Colonic mucosa (tissue), 4 donors: ENCODE measurements around the gene SPRTN. TPM values are rescaled to one million over a fixed set of nuclear protein-coding genes. Genes with fewer than 3 reads are reported as not detected.

Source experiments
- DNase-seq: peaks from one replicate; pipeline ENCODE4 v3.0.0-alpha.2; 2020
- H3K27ac ChIP-seq: fragments of 200-600 bp; one replicate; pipeline ENCODE4 v1.8.0; 2021
- H3K27me3 ChIP-seq: fragments of 200-600 bp; one replicate; pipeline ENCODE4 v1.8.0; 2021
- H3K36me3 ChIP-seq: fragments of 200-600 bp; one replicate; pipeline ENCODE4 v1.8.0; 2021
- H3K4me1 ChIP-seq: fragments of 200-600 bp; one replicate; pipeline ENCODE4 v1.8.0; 2021; ENCODE audit warnings: mild to moderate bottlenecking
- H3K4me3 ChIP-seq: fragments of 200-600 bp; one replicate; pipeline ENCODE4 v1.8.0; 2021
- H3K9ac ChIP-seq, 2 donors: one replicate each; pipeline ENCODE4 v1.7.0; 2013; ENCODE audit warnings: control low read depth in 2 of 2, low read depth in 2 of 2, low read length in 2 of 2
- H3K9me3 ChIP-seq: fragments of 200-600 bp; one replicate; pipeline ENCODE4 v1.8.0; 2021
- CTCF ChIP-seq: fragments of 200-600 bp; IDR thresholded peaks from one replicate; pipeline ENCODE4 v1.8.0; 2022; ENCODE audit warnings: antibody characterized with exemption, mild to moderate bottlenecking
- intact Hi-C: fragments of 100-400 bp; cut with DNase I; formaldehyde crosslinking; loops from one replicate; pipeline ENCODE4 v1.14.1; 2022
- total RNA-seq, 2 donors: library from RNA; stranded (reverse); fragmentation: NEBNext Ultra II Directional in 1 of 2; extraction: Animal tissue kit (Norgen Biotek cat#: 25700) in 1 of 2; gene quantifications; one replicate each; pipeline ENCODE4 v1.2.1, GENCODE V29; 2021
- donor health status: healthy.
- donor health status: DM: no; HTN: no; CAD: no.
- donor health status: DM: no; HTN: no; CAD: no.

SPRTN gene
- total RNA-seq, 2 donors from 2014 or later: 8.5 to 12.3 TPM

DNA sequence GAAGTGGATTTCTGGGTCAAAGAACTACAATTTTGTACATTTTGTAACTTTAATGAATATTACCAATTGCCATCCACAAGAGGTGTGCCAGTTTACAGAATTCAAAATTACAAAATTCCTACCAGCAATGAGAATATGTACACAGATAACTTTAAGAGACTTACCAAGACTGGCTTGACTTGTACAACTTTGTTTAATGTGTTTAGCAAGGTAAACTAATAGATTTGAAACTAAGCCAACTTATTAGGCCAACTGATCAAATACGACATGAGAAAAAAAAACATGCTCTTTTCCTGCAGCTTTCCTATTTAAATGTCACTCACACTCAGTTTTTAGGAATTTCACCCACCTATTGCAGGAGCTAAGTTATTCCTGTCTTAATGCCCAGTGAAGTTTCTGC, 11.8 kb upstream of the SPRTN start:
- H3K27me3 ChIP-seq: no peaks in the 10 kb centered on the region
- DNase-seq: no peak
- H3K27ac ChIP-seq: no peak overlapping the region
- no peaks in the 10 kb centered on the region for H3K9me3 ChIP-seq
- H3K36me3 ChIP-seq: no peaks in the 10 kb centered on the region
- no peak overlapping the region for H3K9ac ChIP-seq
- no peak for TF ChIP-seq CTCF
- H3K4me3 ChIP-seq: no peak overlapping the region
- intact Hi-C loops: no loop called here
- no peaks in the 10 kb centered on the region for H3K4me1 ChIP-seq

- H3K9me3 ChIP-seq: no peaks in the 10 kb centered on the region
- intact Hi-C loops: no loop called here
- H3K4me3 ChIP-seq: no peak overlapping the region
- no peaks in the 10 kb centered on the region for H3K4me1 ChIP-seq
- no peaks in the 10 kb centered on the region for H3K36me3 ChIP-seq
- no peak overlapping the region for H3K27ac ChIP-seq
- no peaks in the 10 kb centered on the region for H3K27me3 ChIP-seq
- no peak for TF ChIP-seq CTCF
- DNase-seq: no peak
- no peak overlapping the region for H3K9ac ChIP-seq
Measured at GRCh38 chr1:231327617-231328016, 10.5 kb upstream of the SPRTN start.

- TF ChIP-seq CTCF: no peak
- no peak for DNase-seq
- intact Hi-C loops: no loop called here
- Histone ChIP-seq H3K27ac (no peak overlapping the region), H3K9me3 (no peaks in the 10 kb centered on the region), H3K27me3 (no peaks in the 10 kb centered on the region), H3K4me1 (no peaks in the 10 kb centered on the region), H3K4me3 (no peak overlapping the region), H3K36me3 (no peaks in the 10 kb centered on the region), H3K9ac (no peak overlapping the region)
Measured at GRCh38 chr1:231329483-231329882, 8.6 kb upstream of the SPRTN start.

- intact Hi-C loops: no loop called here
- H3K4me3 ChIP-seq: no peak overlapping the region
- DNase-seq: no peak
Measured at GRCh38 chr1:231332761-231333160, 5.3 kb upstream of the SPRTN start.

DNA sequence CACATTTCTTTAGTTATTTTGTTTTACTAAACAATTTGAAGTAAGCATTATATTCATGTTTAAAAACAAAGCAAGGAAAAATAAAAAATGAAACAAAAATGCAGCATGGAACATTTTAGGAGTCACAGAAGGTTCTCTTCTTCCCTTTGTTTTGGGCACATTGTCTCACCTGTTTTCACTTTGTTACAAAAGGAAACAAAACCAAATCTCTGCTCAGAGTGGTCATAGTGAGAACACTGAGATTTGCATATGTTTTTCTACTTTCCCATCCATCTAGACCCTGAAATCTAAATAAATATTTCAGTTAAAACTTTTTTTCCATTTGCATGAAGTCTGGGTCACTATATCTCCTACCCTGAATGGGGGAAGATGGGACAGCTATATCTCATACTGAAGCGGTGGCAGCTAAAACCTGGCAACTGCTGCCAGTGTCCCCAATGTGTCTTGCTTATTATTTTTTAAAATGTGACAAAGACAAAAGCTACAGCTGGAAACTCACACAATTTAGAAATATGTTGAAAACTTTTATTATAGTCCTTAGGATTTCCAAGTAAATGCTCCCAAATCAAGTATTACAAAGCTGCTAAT, 3.9 kb upstream of the SPRTN start:
- no peaks in the 10 kb centered on the region for H3K27me3 ChIP-seq
- peaks cover 13% of the 10 kb centered on the region for H3K4me1 ChIP-seq
- H3K9me3 ChIP-seq: no peaks in the 10 kb centered on the region
- no peak overlapping the region for H3K9ac ChIP-seq
- H3K36me3 ChIP-seq: no peaks in the 10 kb centered on the region
- intact Hi-C loops: no loop called here
- H3K27ac ChIP-seq: no peak overlapping the region
- TF ChIP-seq CTCF: no peak
- DNase-seq: no peak
- no peak overlapping the region for H3K4me3 ChIP-seq

More at GRCh38 chr1:231332761-231333160, 5.3 kb upstream of the SPRTN start:
- H3K4me1 ChIP-seq: peaks cover 13% of the 10 kb centered on the region
- H3K9me3 ChIP-seq: no peaks in the 10 kb centered on the region
- no peaks in the 10 kb centered on the region for H3K36me3 ChIP-seq
- H3K27ac ChIP-seq: no peak overlapping the region
- no peak for TF ChIP-seq CTCF
- no peak overlapping the region for H3K9ac ChIP-seq
- H3K27me3 ChIP-seq: no peaks in the 10 kb centered on the region
